Calu3 (cell line): Measurements from ENCODE around the gene PLEKHA6. TPM values are rescaled to one million over a fixed set of nuclear protein-coding genes. Genes with fewer than 3 reads are reported as not detected.
A peak's percentile ranks its signal among the peaks of the same experiment; 100 is the strongest.

Source experiments
- BruUV-seq: library from RNA; stranded (reverse); fragments of 400-500 nt; replicated peaks from 2 replicates; lab custom pipeline; 2021; lab: Mats Ljungman, UMichigan
- CTCF ChIA-PET: fragments of 300-600 bp; sonication (Branson Sonifier 250); formaldehyde crosslinking; loops from one replicate; lab custom pipeline; 2022; ENCODE audit warnings: antibody characterized with exemption; lab: Charles Lee
- DNase-seq: peaks from one replicate; pipeline ENCODE4 v3.0.0; 2022
- H3K27ac Mint-ChIP-seq: one replicate; pipeline ENCODE4 v1.8.0; 2022; ENCODE audit warnings: mixed read lengths; ENCODE audit not compliant: unreplicated experiment
- H3K27me3 Mint-ChIP-seq: one replicate; pipeline ENCODE4 v1.8.0; 2022; ENCODE audit warnings: mixed read lengths; ENCODE audit not compliant: unreplicated experiment
- H3K36me3 Mint-ChIP-seq: one replicate; pipeline ENCODE4 v1.8.0; 2022; ENCODE audit warnings: mild to moderate bottlenecking, moderate library complexity, mixed read lengths; ENCODE audit not compliant: insufficient read depth, unreplicated experiment
- H3K4me1 Mint-ChIP-seq: one replicate; pipeline ENCODE4 v1.8.0; 2022; ENCODE audit warnings: mild to moderate bottlenecking, low read depth, mixed read lengths; ENCODE audit not compliant: unreplicated experiment
- H3K4me3 Mint-ChIP-seq: one replicate; pipeline ENCODE4 v1.8.0; 2022; ENCODE audit warnings: mild to moderate bottlenecking, low read depth, moderate library complexity, mixed read lengths; ENCODE audit not compliant: unreplicated experiment
- H3K9me3 Mint-ChIP-seq: one replicate; pipeline ENCODE4 v1.8.0; 2022; ENCODE audit warnings: low read depth, mixed read lengths; ENCODE audit not compliant: unreplicated experiment
- CTCF ChIP-seq: fragments of 200-600 bp; IDR thresholded peaks from one replicate; pipeline ENCODE4 v1.8.0; 2022; ENCODE audit warnings: antibody characterized with exemption; ENCODE audit not compliant: unreplicated experiment
- intact Hi-C: fragments of 100-400 bp; cut with micrococcal nuclease; formaldehyde crosslinking; loops from one replicate; pipeline ENCODE4 v1.10.0; 2022; ENCODE audit not compliant: unreplicated experiment
- total RNA-seq: library from RNA; stranded (reverse); gene quantifications from 2 replicates; pipeline ENCODE4 v1.2.3, GENCODE V29; 2022

Gene PLEKHA6
- total RNA-seq, 1 experiment from 2014 or later = 101 TPM

GRCh38 chr1:204211046-204211445, 148.7 kb downstream of the PLEKHA6 start:
- Mint-ChIP-seq H3K36me3 (peaks cover 8% of the 10 kb centered on the region), H3K27me3 (no peaks in the 10 kb centered on the region), H3K4me1 (peaks cover 11% of the 10 kb centered on the region), H3K27ac (no peak overlapping the region), H3K9me3 (no peaks in the 10 kb centered on the region), H3K4me3 (no peak overlapping the region)
- intact Hi-C loops = no loop called here
- no TSS peak for BruUV-seq
- CTCF ChIA-PET = interaction anchor here (0.6 to 1.4 kb wide), 2 partner anchors 18 to 48 kb away, joined by 3 to 4 read pairs; no protein-coding TSS in a partner anchor
- no peak for TF ChIP-seq CTCF
- DNase-seq = no peak

- Mint-ChIP-seq H3K36me3 (no peaks in the 10 kb centered on the region), H3K27ac (no peak overlapping the region), H3K4me1 (peaks cover 37% of the 10 kb centered on the region), H3K9me3 (no peaks in the 10 kb centered on the region), H3K27me3 (no peaks in the 10 kb centered on the region), H3K4me3 (no peak overlapping the region)
- peak; percentile 87 for DNase-seq
- intact Hi-C loops = loop anchor here (1.0 kb wide), 1 partner anchor 45 kb away; no protein-coding TSS in a partner anchor
- BruUV-seq = no TSS peak
- CTCF ChIA-PET = interaction anchor here (0.5 to 3.4 kb wide), 6 partner anchors 9 to 336 kb away, joined by 3 to 35 read pairs (median 6); no protein-coding TSS in a partner anchor
- peak; percentile 88 for TF ChIP-seq CTCF
Observed at GRCh38 chr1:204207136-204207616, 152.6 kb downstream of the PLEKHA6 start.

GRCh38 chr1:204206121-204206520, 153.6 kb downstream of the PLEKHA6 start:
- Mint-ChIP-seq H3K4me1 (peaks cover 37% of the 10 kb centered on the region), H3K27ac (no peak overlapping the region)

GRCh38 chr1:204205486-204205885, 154.2 kb downstream of the PLEKHA6 start:
- DNase-seq = no peak
- Mint-ChIP-seq H3K27me3 (no peaks in the 10 kb centered on the region), H3K4me1 (peaks cover 37% of the 10 kb centered on the region), H3K27ac (no peak overlapping the region), H3K36me3 (no peaks in the 10 kb centered on the region), H3K4me3 (no peak overlapping the region), H3K9me3 (no peaks in the 10 kb centered on the region)
- intact Hi-C loops = no loop called here
- BruUV-seq = no TSS peak
- CTCF ChIA-PET = interaction anchor here (1.4 to 3.4 kb wide), 2 partner anchors 9 to 43 kb away, joined by 5 to 35 read pairs; partner anchors contain the start of gene GOLT1A
- no peak for TF ChIP-seq CTCF

More at GRCh38 chr1:204206121-204206520, 153.6 kb downstream of the PLEKHA6 start:
- no peaks in the 10 kb centered on the region for H3K9me3 Mint-ChIP-seq
- CTCF ChIA-PET = interaction anchor here (0.6 to 3.4 kb wide), 4 partner anchors 8 to 176 kb away, joined by 3 to 35 read pairs (median 4); partner anchors contain the start of gene GOLT1A
- DNase-seq = no peak
- BruUV-seq = no TSS peak
- H3K27me3 Mint-ChIP-seq = no peaks in the 10 kb centered on the region
- no peak overlapping the region for H3K4me3 Mint-ChIP-seq
- no peak for TF ChIP-seq CTCF
- H3K36me3 Mint-ChIP-seq = no peaks in the 10 kb centered on the region
- intact Hi-C loops = no loop called here
